Stimulated activated CD8-positive, alpha-beta memory T cell treated with anti-CD3 and anti-CD28 coated beads, Interleukin-15, amount 100 ng/mL, for 1 hour (primary cell): ENCODE measurements around the gene CADPS2.

Source experiments
- DNase-seq: peaks from one replicate; pipeline ENCODE4 v3.0.0-alpha.2; 2020; ENCODE audit warnings: low read depth

CADPS2 gene

DNA sequence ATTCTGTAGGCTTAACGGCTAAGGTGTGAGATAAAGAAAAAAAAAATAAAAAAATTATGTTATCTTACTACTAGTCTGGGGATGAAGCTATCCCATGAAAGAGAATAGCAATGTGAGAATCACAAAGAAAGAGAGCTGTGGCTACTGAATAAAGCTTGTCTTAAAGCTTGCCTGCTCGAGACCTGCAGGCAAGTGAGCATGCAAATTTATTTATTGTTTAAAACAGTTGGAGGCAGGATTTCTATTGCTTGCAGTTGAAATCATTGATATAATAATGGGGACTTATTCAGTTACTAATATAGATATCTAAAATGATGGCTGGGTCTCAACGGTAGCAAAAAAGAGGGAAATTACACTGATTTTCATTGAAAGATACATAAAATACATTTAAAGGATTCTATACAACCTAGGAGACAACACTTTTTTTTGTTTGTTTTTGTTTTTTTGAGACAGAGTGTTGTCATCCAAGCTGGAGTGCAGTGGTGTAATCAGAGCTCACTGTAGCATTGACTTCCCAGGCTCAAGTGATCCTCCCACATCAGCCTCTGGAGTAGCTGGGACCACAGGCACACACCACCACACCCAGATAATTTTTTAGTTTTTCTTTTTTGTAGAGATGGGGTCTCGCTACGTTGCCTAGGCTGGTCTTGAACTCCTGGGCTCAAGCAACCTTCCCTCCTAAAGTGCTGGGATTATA is 437.2 kb downstream of the CADPS2 start:
- no peak for DNase-seq

DNA sequence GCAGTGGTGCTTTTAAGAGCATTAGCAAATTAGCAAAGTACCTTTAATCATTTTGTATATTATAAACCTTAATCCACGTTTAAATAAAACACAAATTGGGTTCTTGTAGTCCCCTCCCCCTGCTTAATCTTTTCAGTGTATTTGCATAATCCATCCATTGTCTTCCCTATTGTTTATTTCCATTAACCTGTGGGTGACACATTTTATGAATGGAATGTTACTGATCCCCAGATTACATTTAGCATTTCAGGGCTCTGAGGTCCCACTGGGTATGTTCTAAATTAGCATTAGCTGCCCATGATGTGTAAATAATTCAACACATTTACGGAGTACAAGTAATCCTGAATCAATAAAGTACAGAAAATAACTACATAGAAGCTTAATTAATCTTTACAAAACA is 443.3 kb downstream of the CADPS2 start:
- DNase-seq = no peak

DNA sequence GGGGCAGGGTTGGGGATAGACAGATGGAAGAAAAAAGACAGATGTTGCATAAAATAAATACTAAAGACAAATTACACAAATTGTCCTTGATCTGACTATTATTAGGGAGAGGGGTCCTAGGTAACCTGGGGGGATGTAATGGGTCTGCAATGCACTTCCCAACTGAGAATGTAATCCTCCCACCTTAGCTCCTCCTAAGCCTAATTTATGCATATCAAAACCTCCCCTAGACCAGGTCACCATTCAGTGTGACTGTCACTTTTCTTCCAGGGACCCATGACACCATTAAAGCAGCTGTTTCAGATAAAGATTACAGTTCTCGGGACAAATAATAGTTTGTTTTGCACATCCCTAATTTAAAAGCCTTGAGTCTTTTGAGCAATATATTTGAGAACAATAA is 447.8 kb downstream of the CADPS2 start:
- DNase-seq = no peak

DNA sequence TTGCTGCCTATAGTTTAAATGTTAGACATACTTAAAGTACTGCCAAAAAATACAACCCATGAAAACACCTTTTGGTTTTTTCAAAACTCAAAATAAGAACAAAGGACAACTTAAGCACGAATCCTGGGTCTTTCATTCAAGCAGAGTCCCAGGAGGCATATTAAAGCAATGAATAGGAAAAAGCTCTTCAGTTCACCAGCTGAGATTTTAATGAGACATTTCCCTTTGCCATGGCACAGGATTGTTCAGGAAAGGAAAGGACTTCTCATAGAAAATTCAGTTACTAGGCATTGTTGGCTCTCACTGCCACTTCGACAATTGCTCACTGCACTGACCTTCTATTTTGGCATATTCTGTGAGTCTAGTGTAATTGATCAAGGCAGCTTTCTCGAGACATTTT is 448.3 kb downstream of the CADPS2 start:
- no peak for DNase-seq

DNA sequence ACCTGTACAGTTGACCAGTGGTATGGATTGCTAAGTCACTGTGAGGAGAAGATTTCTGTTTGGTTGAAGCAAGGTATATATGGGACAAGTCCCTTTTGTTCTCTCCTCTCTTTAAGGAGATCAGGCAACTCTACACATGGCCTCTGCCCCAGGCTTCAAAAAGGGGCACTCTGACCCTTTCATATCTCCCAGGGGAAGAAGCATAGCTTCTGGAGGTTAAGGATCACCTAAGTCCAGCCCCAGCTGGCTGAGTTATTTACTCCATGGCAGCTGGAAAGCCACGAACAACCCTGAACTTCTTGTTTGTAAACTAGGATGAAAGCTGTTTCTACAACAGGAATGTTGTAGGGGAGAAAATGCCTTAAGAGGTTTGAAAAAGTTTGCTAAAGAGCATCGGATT is 452.5 kb downstream of the CADPS2 start:
- no peak for DNase-seq

DNA sequence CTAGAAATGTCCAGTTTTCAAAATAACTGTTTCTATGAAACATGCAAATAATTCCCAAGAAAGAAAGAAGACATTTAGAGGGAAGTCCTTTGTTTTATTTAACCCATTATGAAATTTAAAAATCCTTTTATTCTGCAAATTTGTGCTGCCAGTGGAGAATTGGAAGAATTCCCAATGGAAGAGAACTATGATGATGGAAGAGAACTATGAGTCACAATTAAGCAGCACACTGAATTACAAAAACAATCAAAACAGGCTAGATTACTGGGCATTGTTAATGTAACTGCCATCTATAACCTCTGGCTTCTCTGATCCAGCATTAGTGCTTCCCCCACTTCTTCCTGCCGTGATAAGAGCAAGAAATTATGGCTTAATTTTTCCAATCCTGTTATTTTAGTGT is 455.6 kb downstream of the CADPS2 start:
- no peak for DNase-seq

DNA sequence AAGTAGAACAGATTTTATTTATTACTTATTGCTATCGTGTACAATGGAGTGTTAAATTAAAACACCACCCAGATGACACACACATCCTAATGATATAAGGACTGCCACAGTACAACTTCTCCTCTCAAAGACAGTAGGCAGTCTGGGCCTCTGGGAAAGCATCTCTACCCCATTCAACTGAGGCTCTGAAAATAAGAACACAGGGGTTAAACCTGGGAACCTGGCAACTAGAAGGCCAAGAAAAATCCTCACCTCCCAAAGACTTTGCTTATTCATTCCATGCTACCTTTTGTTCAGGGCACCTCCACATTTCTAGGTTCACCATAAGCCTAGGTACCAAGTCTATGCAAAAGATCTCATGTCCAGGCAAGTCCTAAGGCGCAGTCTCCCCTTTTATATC is 456.3 kb downstream of the CADPS2 start:
- DNase-seq = no peak

DNA sequence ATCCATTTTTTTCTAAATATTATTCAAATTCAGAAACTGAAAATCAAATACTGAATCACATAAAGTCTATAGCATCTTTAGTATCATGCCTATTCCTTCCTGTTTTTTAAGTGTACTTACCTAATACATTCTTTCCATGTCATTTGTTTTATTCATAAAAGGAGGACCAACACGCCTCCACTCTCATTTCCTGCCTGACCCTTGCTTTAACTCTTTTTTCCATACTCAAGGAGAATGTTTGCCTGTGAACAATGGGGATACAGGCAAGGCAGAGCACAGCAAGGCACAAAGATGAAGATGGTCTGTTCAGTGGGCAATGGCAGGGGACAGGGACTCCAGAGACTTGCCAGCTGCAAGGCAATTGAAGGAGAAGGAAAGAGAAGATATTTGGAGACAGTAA is 460.5 kb downstream of the CADPS2 start:
- DNase-seq = no peak

DNA sequence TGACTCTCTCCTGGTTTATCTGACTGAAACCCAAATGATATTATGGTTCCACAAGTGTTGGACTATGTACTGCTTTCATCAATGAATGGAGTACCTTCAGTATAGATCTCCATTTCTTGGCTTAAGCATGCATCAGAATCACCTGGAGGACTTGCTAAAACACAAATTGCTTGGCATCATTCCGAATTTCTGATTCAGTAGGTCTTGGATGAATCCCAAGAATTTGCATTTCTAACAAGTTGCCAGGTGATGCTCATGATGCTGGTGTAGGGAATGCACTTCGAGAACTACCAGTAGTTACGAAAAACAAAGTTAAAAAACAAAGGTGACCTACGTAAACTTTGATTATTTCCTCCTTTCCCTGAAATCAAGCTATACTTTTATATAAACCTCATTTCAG is 462.7 kb downstream of the CADPS2 start:
- DNase-seq = no peak

DNA sequence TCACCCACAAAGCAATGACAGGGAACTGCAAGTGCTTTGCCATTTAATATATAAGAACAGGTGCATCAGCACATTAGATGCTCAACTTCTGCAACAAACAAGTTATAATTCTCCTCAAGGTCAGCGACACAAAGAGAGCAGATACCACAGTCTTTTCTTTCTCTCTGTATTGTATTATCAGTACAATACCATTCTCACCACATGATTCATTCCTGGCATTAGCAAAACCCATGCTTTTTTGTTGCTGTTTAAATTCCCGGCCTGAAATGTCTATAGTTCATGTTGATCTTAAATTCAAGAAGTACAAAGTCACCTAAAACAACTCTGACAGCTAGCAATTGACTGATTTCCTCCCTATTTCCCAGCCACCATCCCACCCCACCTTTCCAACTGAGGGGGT is 469.9 kb downstream of the CADPS2 start:
- DNase-seq = no peak

DNA sequence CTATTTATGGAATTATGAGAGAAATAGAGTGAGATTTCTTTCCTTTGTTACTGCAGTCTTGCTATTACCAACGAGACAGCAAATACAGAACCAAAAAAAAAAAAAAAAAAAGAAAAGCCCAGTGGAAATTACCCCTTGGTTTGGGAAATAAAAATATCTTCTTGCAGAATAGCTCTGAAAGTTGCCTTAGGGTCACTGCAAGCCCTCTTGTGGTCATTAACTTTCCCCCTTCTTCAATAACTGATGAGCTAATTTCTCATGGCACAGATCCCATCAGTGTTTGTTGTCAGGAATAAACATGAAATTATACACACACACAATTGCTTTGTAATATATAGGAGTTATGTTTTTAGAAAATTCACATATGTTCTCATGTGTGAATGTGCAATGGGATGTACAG is 470.8 kb downstream of the CADPS2 start:
- no peak for DNase-seq

DNA sequence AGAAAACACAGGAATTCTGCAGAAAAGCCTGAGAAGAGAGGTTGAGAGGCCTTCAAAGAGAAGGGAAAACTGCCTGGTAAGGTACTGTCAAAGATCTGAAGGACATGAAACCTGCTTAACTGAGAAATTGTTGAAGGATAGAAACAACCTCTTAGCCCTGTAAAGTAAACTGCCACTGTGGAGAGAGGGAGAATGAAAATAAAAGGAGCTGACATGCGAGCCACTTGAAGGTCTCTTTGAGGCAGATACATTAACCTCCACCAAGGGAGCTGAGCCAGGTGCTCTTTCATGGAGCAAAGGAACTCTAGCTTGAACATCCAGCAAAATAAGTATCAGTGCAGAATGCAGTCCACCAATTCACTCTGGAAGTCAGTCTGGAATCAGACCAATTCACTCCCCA is 472.9 kb downstream of the CADPS2 start:
- DNase-seq = no peak

DNA sequence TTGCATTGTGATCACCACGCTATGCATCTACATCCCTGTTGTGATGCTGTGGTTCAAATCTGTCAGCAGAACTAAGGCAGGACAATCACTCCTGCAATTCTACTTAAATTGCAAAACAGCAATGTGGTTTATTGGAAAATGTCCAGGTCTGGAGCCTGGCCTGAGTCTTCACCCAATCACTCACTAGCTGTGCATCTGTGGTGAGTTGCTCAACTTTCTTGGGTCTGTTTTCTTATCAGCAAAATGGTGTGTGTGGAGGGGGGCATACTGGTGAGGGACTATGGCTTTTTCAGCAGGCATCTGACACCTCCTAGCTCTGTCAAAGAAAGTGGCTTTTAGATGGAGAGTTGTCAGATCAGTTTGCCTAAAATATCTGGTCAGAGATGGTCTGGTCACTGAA is 473.4 kb downstream of the CADPS2 start:
- DNase-seq = no peak

DNA sequence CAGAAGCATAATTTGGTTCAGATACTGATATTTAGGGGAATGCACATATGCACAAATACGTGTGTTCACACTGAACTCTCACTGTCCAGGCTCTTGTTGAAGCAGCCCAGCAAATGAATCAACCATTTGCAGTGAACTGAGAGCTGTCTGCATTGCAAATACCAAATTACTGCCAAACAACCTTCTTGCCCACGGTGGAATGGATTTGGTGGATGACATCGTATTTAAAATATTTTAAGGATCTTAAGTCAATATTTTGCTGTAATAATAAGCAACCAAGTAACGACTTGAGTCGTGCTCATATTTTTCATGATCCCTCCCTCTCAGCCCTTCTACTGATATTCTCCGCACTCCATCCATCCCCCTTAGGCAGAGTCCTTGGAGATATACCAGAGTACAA is 473.8 kb downstream of the CADPS2 start:
- DNase-seq = no peak

DNA sequence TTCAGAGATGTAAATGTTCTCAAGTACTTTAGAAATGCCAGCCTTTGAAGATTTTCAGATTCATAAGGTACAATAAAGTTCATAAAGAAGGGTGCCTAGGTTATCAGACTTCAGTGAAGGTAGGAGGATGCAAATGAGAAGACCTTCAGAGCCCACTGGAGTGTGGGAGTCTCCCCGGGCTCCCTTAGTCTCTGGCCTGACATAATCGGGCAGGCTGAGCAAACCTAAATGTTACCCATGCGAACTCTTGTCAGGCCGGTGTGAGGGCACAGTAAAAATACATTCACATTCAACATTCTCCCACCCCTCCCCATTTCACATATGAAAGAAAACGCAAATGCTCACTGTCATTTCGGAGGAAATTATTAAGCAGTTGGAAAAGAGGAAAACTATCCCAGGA is 479.1 kb downstream of the CADPS2 start:
- no peak for DNase-seq

DNA sequence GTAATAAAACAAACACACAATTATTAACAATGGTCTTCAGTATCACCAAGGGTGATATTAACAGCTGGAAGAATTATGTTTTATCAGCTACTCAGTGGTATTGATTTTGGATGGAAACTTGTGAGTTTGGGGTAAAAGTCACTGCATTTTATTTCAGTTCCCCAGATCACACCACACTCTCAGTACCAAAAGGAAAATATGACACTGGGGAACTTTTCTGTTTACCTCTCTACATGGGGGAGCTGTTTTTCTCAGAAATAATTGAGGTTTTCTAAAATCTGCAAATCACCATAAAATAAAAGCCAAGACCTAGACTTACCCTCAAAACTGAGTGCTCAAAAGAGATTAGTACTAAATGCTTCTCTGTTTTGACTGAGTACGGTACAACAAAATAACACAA is 483.1 kb downstream of the CADPS2 start:
- no peak for DNase-seq

DNA sequence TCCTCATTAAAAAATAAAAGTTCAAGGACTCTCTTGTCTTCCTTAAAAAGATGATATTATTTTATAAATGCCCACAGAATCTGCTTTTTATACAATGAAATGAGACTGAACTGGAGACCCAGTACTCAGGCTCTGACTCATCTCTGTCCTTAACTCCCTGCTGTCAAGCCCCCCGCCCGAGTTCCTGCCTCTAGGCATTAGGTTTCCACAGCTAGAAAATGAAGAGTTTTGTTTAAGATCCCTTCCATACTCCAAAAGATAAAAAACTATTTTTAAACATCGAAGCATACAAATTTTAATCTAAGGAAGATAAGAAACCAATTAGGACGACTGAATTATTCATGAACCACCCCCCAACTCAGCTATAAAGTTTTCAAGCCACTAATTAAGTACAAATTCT is 484.0 kb downstream of the CADPS2 start:
- DNase-seq = no peak

DNA sequence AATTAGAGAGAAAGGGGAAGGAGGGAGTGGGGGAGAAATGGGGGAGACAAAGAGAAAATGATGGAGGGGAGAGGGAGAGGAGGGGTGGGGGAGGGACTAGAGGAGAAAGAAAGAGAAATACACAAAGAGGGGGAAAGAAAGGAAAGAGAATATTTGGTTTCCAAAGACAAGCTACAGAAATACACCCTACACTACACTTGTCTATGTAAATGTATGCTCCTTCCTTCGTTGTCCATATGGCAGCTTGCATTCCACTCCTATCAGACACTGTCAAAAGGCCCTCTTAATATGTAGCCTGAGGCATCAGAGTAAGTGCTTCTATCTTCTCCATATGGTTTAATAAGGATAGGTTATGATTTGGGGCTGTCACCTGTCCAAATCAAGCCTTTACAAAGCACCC is 488.9 kb downstream of the CADPS2 start:
- DNase-seq = no peak

DNA sequence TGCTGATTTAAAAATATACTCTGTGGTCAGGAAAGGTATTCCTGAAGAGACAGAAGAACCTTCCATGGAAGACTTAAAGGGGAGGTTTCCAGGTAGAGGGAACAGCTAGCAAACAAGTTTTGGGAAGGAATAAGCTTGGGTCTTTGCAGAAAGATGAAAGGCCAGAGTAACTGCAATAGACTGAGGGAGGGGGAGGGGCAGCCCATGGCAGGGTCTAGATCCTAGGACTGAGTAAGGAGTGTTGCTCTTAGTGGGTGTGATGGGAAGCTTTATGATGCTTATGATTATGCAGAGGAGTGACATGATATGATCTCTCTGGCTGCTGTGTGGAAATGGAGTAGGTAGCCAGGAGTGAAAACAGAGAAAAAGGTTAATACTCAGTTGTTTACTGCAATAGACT is 491.7 kb downstream of the CADPS2 start:
- no peak for DNase-seq

DNA sequence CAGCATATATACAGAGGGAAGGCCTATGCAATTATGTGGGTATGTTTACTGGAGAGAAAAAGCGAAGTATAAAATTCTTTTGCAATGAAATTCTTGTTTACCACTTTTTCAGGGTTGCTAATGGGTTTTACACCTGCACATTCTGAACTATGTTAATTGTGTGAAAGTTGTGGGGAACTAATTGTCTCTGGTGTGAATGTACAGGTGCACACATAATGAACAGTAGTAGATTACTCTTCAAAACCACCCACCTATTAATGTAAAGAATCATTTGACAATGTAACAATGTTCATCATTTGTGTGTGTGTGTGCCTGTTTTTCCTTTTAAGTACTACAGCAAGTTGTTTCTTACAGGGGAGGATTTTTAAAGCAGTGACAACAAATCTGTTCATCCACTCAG is 501.7 kb downstream of the CADPS2 start:
- no peak for DNase-seq

DNA sequence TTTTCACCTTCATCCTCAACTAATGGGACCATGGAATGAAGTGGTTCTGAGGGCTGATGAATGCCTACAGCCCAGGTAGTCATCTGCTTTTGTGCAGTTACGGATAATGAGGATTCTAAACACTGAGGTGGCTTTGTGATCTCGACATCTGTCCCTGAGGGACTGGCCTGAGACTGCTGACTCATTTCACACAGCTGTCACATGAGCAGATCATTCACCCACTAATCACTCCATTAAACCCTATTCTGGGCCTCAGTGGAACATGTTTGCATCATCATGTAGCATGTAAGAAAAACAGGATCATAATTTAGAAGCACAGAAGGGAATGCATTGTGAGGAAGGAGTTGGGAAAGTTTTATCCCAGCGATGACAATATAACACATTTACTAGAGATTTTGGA is 502.3 kb downstream of the CADPS2 start:
- DNase-seq = no peak

DNA sequence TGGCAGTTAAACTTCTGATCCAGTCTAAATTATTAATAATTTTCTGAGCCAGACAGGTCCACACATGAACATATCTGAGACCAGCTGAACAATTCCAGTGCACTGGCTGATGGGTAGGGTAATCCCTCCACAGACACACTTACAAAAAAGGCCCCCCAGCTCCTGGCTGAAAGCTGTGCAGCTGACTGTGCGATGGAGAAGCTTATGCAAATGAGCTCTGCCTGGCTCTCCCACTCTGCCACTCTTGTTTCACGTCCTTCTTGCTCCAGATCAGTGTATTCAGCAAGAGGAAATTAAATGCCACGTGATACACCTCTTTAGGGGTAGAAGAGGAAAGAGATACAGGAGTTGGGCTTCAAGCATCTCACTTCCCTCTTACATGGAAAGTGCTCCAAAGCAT is 505.3 kb downstream of the CADPS2 start:
- no peak for DNase-seq

DNA sequence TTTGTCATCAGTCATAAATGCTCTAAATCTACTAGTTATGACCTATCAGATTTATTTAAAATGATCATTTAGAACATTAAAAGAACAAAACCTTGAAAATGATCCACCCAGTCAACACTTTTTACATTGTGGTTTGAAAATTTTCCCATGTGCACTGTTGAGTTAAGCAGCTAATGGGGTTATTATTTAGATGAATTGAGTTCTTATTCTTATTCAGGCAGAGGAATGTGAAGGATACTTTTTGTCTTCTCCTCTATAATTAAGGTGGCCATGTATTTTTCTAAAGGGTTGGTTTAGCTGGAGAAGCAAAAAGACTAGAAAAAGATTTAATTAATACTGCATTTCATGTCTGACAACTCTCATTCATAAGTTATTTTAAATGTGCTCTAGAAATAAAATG is 506.8 kb downstream of the CADPS2 start:
- DNase-seq = no peak

DNA sequence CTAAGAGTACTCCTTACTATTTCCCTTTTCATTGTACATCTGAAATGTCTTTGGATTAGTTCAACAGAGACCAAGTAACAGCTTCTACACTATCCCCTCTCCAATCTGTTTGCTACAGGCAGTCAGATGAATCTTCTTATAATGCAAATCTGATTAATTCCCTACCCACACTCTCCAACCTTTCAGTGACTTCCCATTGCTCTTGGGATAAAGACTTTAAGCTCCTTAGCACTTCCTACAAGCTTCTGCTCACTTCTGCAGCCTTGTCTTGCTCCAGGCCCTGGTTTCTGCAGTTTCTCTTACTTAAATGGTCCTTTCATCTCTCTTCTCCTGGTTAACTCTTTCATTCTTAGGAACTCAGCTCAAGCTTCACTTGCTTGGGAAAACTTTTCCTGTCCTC is 516.5 kb downstream of the CADPS2 start:
- DNase-seq = no peak

DNA sequence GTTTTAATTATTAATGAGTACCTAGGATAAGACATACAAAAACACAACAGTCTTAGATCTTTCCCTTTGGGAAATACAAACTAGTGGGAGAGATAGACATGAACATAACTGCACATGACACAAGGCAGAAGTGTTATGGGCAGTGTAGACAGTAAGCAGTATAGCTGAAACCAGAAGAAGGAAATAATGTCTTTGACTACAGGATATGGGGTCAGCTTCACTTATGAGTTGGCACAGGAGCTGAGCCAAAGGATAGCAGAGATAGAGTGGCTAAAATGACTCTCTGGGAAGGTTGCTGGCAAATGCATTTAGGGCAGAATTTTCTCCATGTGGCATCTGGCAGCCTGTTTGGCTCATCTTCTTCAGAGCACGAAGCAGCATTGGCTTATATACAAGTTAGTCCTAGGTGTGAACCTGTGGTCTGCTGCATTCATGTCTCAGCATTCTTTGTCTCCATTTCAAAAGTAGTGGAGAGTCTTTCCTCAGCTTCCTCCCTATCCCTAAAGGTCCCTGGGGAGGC is 521.4 kb downstream of the CADPS2 start:
- no peak for DNase-seq
